GM18517 (cell line): ENCODE results near the gene BDKRB2.

ENCODE experiments used
- ATAC-seq: cut with Tn5 transposase; IDR thresholded peaks from one replicate; pipeline ENCODE4 v1.9.1; 2021; ENCODE audit warnings: mild to moderate bottlenecking, moderate library complexity; ENCODE audit not compliant: unreplicated experiment

The BDKRB2 gene

GRCh38 chr14:96249029-96249428 is 44.4 kb downstream of the BDKRB2 start:
- ATAC-seq: no peak

DNA sequence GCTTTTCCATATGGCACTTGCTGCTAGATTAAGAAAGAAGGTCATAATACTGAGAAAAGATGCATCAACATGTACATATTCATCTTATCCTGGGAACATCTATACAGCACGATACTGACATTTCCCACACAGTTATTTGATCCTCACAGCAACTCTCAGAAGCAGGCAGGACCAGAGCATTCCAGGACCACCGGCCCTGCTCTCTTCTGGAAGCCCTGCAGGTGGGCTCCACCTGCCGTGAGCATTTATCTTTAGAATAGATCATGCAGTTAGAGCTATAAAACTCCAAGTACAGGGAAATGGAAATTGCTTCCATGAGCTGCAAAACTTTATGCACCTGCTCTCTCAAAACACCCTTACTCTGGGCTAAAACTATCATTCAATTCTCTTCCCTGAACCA is 45.8 kb downstream of the BDKRB2 start:
- ATAC-seq: no peak

- no peak for ATAC-seq
These were observed 47.1 kb downstream of the BDKRB2 start for GRCh38 chr14:96251656-96252155.

DNA sequence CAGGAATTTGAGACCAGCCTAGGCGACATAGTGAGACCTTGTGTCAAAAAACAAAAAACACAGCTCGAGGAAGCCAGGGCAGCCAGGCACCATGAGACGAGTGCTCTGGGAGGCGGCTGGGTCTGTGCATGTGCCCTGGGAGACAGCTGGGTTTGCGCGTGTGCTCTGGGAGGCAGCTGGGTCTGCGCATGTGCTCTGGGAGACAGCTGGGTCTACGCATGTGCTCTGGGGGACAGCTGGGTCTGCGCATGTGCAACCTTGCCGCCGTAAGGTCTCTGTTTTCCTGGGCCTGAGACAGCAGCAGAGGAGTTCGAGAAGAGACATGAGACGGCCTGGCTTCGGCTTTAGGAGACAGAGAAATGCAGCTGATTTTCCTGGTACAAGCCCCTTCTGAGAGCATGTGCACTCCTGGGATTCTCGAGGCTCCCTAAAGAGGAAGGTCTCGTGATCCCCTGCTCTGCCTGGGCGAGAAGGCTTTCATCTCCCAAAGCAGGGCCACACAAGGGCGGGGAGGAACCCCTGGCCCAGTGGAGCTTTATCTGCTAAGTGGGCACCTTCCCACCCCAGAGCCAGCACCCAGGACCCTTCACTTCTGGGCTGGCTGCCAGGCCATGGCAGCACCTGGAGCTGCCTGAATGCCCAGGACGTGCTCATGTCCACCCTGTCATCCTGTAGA is 47.8 kb downstream of the BDKRB2 start:
- no peak for ATAC-seq

GRCh38 chr14:96252999-96253539 is 48.4 kb downstream of the BDKRB2 start:
- ATAC-seq: no peak

GRCh38 chr14:96254687-96255086 is 50.0 kb downstream of the BDKRB2 start:
- no peak for ATAC-seq

DNA sequence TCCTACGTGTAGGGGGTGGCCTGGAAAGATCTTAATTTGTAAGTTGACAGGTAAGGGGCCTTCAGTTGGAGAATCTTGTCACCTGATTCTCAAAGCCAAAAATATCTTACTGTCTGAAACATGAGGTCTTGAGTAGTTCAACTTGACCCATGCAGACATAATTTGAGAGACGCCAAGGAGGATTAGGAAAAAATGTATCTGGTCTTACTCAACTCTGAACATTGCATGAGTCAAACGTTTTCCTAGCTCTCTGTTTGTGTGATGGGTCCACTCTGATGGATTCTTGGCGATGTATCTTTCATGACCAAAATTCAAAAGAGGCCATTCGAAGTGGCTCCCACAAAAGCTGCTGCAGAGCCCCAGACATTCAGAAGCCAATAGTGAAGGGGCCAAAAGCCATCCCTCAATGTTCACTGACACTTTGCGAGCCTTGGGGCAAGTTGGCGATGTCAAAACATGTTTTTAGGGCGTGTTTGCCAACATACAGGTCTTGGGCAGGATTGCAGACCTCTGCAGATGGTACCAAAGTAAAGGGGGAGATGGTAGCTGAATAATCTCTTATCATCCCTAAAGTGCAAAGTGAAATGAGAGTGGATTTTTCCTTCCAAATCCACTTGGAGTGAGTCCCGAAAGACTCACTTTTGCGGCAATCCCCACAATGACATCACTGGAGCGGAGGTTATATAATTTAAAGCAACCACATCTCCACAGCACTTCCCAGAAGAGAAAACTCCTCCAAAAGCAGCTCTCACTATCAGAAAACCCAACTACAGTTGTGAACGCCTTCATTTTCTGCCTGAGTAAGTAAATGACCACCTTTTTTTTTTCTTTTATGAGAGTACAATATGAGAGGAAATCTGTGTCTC is 51.1 kb downstream of the BDKRB2 start, which contains the start of gene BDKRB1:
BDKRB1 (plus strand) TSS at position 710 of the 866 bp plus-strand sequence. CDS start 7,473 bp downstream, outside the sequence.
- ATAC-seq: no peak

DNA sequence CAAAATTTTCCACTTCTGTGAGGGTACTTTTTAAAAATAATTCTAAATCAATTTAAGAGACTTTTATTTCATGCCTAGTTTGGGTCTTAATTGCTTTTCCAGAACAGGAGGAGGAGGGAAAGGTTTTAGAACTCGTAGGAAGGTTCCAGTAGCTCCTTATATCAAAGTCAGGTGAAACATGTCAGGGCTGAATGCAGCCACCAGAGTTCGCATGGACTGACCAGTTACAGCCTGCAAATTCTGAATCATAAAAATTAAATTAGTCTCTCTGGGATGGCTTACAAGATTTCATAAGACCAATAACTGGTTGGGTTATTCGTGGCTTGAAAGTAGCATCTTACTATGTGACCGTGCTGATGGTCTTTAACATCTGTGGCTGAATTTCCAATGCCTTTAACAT is 51.8 kb downstream of the BDKRB2 start:
- no peak for ATAC-seq

GRCh38 chr14:96257056-96257455 is 52.4 kb downstream of the BDKRB2 start:
- ATAC-seq: no peak

DNA sequence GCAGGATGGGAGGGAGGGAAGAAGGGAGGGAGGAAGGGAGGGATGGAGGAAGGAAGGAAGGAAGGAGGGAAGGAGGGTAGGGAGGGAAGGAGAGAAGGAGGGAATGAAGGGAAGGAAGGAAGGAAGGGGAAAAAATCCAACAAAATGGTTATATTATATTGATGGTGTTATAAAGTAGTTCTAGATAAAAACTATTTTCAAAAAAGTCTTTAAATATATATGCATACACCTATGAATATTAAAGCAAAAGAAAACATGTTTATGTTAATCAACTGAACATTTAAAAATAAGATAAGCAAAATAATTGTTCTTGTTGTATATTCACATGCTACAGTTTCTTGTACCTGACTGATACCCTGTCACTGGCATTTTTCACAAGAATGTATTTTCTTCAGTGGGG is 53.3 kb downstream of the BDKRB2 start:
- ATAC-seq: no peak

GRCh38 chr14:96260341-96260821 is 55.7 kb downstream of the BDKRB2 start:
- ATAC-seq: no peak

- no peak for ATAC-seq
These were observed 56.4 kb downstream of the BDKRB2 start for GRCh38 chr14:96261053-96261452.

GRCh38 chr14:96261772-96262655 is 57.4 kb downstream of the BDKRB2 start:
- ATAC-seq: no peak

- ATAC-seq: no peak
These were observed 58.9 kb downstream of the BDKRB2 start for GRCh38 chr14:96263347-96264199.

- no peak for ATAC-seq
These were observed 59.5 kb downstream of the BDKRB2 start for GRCh38 chr14:96264200-96264553.

DNA sequence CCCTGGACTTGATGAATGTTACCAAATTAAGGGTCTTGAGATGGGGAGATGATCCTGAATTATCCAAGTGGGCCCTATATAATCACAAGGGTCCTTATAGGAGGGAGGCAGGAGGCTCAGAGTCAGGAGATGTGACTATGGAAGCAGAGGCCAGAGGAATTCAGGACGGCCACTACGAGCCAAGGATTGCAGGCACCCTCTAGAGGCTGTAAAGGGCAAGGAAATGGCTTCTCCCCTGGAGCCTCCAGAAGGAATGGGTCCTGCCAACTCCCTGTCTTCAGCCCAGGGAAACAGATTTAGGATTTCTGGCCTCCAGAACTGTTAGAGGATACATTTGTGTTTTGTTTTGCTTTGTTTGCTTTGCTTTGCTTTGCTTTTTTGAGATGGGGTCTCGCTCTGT is 60.2 kb downstream of the BDKRB2 start:
- no peak for ATAC-seq

- ATAC-seq: no peak
These were observed 60.9 kb downstream of the BDKRB2 start for GRCh38 chr14:96265383-96266095.

GRCh38 chr14:96267336-96267735 is 62.7 kb downstream of the BDKRB2 start:
- no peak for ATAC-seq

DNA sequence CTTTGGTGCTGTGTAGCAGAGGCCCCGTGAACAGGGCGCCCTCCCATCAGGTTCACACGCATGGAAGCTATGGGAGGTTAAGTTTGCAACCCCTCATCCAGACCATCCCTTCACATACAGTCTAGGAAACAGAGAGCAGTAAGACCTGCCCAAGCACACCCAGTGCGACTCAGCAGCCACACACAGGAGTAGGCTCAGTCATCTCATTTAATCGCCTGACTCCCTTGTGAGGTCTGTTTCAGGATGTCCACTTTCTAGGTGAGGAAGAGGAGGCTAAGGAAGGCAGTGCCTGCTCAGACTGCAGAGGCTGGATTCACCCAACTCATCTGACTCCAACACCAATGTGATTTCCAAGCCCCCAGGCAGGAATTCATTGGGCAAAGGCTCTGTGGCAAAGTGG is 63.3 kb downstream of the BDKRB2 start:
- no peak for ATAC-seq
